CD4-positive, alpha-beta memory T cell (primary cell): Measurements from ENCODE around the gene TMEM184B. TPM values are rescaled to one million over a fixed set of nuclear protein-coding genes. Genes with fewer than 3 reads are reported as not detected.
A peak's percentile ranks its signal among the peaks of the same experiment; 100 is the strongest.

Experiments
- CTCF ChIA-PET: fragments of 350-600 bp; sonication (Branson Sonifier 250); formaldehyde crosslinking; loops from one replicate; lab custom pipeline; 2021; ENCODE audit warnings: inconsistent platforms; ENCODE audit not compliant: partially characterized antibody; lab: Charles Lee
- POLR2A ChIA-PET: fragments of 350-600 bp; sonication (Branson Sonifier 250); formaldehyde crosslinking; loops from one replicate; lab custom pipeline; 2021; ENCODE audit not compliant: partially characterized antibody; lab: Charles Lee
- DNase-seq, 5 donors: peaks; one replicate each; pipeline versions ENCODE4 v3.0.0 to v3.0.0-alpha.2; 2020 to 2022; ENCODE audit warnings: mixed read lengths in 1 of 5
- H3K27ac ChIP-seq: one replicate; pipeline ENCODE4 v1.7.0; 2013; ENCODE audit warnings: low read depth, low read length
- H3K27me3 ChIP-seq: 2 replicates; pipeline ENCODE4 v1.7.0; 2013; ENCODE audit warnings: mild to moderate bottlenecking, low read length, moderate library complexity; ENCODE audit not compliant: insufficient read depth
- H3K36me3 ChIP-seq: 2 replicates; pipeline ENCODE4 v1.7.0; 2013; ENCODE audit warnings: mild to moderate bottlenecking, low read length, moderate library complexity; ENCODE audit not compliant: insufficient read depth
- H3K4me1 ChIP-seq: 2 replicates; pipeline ENCODE4 v1.7.0; 2013; ENCODE audit warnings: mild to moderate bottlenecking, low read length, moderate library complexity; ENCODE audit not compliant: insufficient read depth
- H3K4me3 ChIP-seq, 2 donors: one replicate each; pipeline ENCODE4 v1.7.0; 2013; ENCODE audit warnings: low read length in 2 of 2, mild to moderate bottlenecking in 1 of 2
- H3K9me3 ChIP-seq, 2 donors: one replicate each; pipeline ENCODE4 v1.7.0; 2013; ENCODE audit warnings: low read length in 2 of 2, control low read depth in 1 of 2; ENCODE audit not compliant: control insufficient read depth in 1 of 2
- H3K27ac Mint-ChIP-seq, 7 donors: one replicate each; pipeline ENCODE4 v1.8.0; 2020 to 2021; ENCODE audit warnings: mixed read lengths in 7 of 7, mild to moderate bottlenecking in 6 of 7, inconsistent platforms in 3 of 7, moderate library complexity in 3 of 7
- H3K27me3 Mint-ChIP-seq, 2 donors: one replicate each; pipeline ENCODE4 v1.8.0; 2020 to 2021; ENCODE audit warnings: mixed read lengths in 2 of 2
- H3K36me3 Mint-ChIP-seq, 2 donors: one replicate each; pipeline ENCODE4 v1.8.0; 2020 to 2021; ENCODE audit warnings: mixed read lengths in 2 of 2, inconsistent platforms in 1 of 2, mild to moderate bottlenecking in 1 of 2
- H3K4me1 Mint-ChIP-seq, 4 donors: one replicate each; pipeline ENCODE4 v1.8.0; 2020 to 2021; ENCODE audit warnings: mixed read lengths in 4 of 4, mild to moderate bottlenecking in 1 of 4
- H3K4me3 Mint-ChIP-seq, 8 donors: one replicate each; pipeline ENCODE4 v1.8.0; 2020 to 2021; ENCODE audit warnings: mixed read lengths in 8 of 8, mild to moderate bottlenecking in 7 of 8, moderate library complexity in 6 of 8, inconsistent platforms in 3 of 8
- H3K9me3 Mint-ChIP-seq, 8 donors: one replicate each; pipeline ENCODE4 v1.8.0; 2020 to 2021; ENCODE audit warnings: mixed read lengths in 8 of 8, mild to moderate bottlenecking in 5 of 8, inconsistent platforms in 3 of 8, moderate library complexity in 1 of 8
- intact Hi-C: fragments of 100-400 bp; cut with micrococcal nuclease; formaldehyde crosslinking; loops from one replicate; pipeline ENCODE4 v1.15.1; 2023
- polyA plus RNA-seq, 2 donors: library from polyadenylated mRNA; unstranded; fragments of 300-500 nt; fragmentation: Illumina TruSeq; gene quantifications; one replicate each; pipeline ENCODE4 v1.2.3, GENCODE V29; 2021
- total RNA-seq, 2 experiments: library from RNA; stranded (reverse); gene quantifications; one replicate each; pipeline ENCODE4 v1.2.3, GENCODE V29; 2021

The TMEM184B gene
- total and polyA plus RNA-seq, 4 experiments from 2014 or later, result 9.0 to 36.6 (median 29.7) TPM

DNA sequence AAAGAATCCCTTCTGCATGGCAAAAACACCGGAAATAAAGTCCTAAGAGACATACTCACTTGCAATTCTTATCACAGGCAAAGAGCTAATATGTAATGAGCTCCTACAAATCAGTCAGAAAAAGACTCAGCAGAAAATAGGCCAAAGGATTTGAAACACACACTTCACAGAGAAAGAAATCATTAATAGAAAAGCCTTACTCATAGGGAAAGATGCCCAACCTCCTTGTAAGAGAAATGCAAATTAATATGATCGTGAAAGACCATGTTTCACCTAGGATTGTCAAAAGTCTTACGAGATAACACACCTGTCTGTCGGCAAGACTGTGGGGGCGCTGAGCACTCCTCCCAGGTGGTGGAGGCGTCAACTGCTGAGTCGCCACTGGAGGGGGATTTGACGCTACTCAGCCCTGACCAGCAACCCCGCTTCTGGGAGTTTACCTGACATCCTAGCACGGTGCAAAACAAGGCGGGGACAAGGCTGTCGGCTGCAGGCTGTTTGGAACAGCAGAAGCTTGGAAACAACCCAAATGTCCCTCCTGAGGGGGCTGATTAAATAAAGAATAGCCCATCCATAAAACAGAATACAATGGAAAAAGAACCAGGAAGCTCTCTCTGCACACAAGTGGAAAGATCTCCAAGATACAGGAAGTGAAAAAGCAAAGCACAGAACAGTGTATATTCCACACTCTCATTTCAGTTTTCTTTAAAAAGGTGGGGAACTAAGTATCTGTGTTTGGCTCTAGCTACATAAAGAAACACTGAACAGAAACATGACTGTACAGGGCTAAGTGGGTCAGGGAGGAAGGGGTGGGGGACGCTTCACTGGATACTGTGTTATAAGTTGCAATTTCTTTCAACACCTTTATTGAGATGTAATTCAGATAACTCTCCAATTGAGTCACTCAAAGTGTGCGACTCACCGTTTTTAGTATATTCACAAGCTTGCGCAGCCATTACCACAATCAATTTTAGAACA, 33.0 kb upstream of the TMEM184B start:
- ChIA-PET POLR2A (interaction anchor here (0.7 to 2.7 kb wide), 4 partner anchors 9 to 39 kb away, joined by 3 to 22 read pairs (median 4); no protein-coding TSS in a partner anchor), CTCF (interaction anchor here (1.1 to 2.2 kb wide), 4 partner anchors 9 to 48 kb away, joined by 3 to 6 read pairs (median 6); no protein-coding TSS in a partner anchor)
- Histone ChIP-seq H3K27me3 (no peaks in the 10 kb centered on the region), H3K27ac (peak overlapping the region; percentile 47), H3K36me3 (peaks cover 12% of the 10 kb centered on the region), H3K9me3 (no peaks in the 10 kb centered on the region), H3K4me3 (peak overlapping the region; percentile 6 to 12), H3K4me1 (peaks cover 19% of the 10 kb centered on the region)
- H3K27me3 Mint-ChIP-seq, result no peaks in the 10 kb centered on the region
- H3K4me3 Mint-ChIP-seq, result peak overlapping the region; percentile 55 to 85 (median 68)
- intact Hi-C loops, result no loop called here
- peaks cover 0 to 5% (median 0%) of the 10 kb centered on the region in 8 donors for H3K9me3 Mint-ChIP-seq
- H3K4me1 Mint-ChIP-seq, result peaks cover 21 to 45% (median 34%) of the 10 kb centered on the region in 4 donors
- H3K27ac Mint-ChIP-seq, result peak overlapping the region; percentile 51 to 92 (median 81)
- H3K36me3 Mint-ChIP-seq, result peaks cover 12 to 43% of the 10 kb centered on the region in 2 donors
- peak; percentile 29 to 70 (median 38) for DNase-seq

DNA sequence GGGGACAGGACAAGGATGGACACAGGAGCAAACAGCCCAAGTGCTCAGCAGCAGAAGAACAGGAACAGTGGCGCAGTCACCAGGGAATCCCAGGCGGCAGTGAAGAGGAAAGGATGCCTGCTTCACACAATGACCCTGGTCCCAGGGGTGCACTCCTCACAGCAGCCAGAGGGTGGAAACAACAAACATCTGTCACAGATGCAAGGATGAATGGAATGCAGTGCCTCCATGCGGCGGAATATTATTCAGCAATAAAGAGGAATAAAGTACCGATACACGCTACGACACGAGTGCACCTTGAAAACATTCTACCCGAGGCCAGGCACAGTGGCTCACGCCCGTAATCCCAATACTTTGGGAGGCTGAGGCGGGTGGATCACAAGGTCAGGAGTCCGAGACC, 31.7 kb upstream of the TMEM184B start:
- ChIA-PET POLR2A (interaction anchor here (2.7 kb wide), 1 partner anchor 10 kb away, joined by 22 read pairs; no protein-coding TSS in a partner anchor), CTCF (interaction anchor here (2.2 kb wide), 1 partner anchor 11 kb away, joined by 6 read pairs; no protein-coding TSS in a partner anchor)
- DNase-seq, result no peak
- Mint-ChIP-seq H3K4me1 (peaks cover 21 to 41% (median 29%) of the 10 kb centered on the region in 4 donors), H3K9me3 (peaks cover 0 to 6% (median 0%) of the 10 kb centered on the region in 8 donors), H3K36me3 (peaks cover 19 to 55% of the 10 kb centered on the region in 2 donors), H3K27me3 (no peaks in the 10 kb centered on the region), H3K27ac (peak overlapping the region in 2 of 7 donors; percentile 36 to 80), H3K4me3 (no peak overlapping the region)
- Histone ChIP-seq H3K27me3 (no peaks in the 10 kb centered on the region), H3K36me3 (peaks cover 25% of the 10 kb centered on the region), H3K27ac (no peak overlapping the region), H3K9me3 (no peaks in the 10 kb centered on the region), H3K4me1 (peaks cover 19% of the 10 kb centered on the region), H3K4me3 (no peak overlapping the region)
- intact Hi-C loops, result no loop called here

DNA sequence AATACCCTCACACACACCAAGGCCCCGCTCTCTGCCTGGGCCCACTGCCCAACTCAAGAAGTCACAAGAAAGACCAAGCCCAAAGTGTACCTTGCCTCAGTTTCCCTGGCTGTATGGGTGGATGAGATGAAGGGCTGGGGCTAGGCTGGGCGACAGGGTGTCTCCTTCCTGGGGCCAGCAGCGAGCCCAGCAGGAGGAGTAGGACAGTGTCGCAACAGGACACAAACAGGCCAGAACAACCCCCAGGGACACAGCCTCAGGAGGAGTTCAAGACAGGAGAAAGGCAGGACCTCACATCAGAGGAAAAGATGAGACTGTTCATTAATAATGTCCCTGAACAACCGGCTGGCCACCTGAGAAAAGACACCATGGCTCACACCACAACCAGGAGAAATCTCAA, 31.2 kb upstream of the TMEM184B start:
- Histone ChIP-seq H3K4me1 (peaks cover 19% of the 10 kb centered on the region), H3K36me3 (peaks cover 30% of the 10 kb centered on the region), H3K27ac (no peak overlapping the region), H3K4me3 (no peak overlapping the region), H3K27me3 (no peaks in the 10 kb centered on the region), H3K9me3 (no peaks in the 10 kb centered on the region)
- Mint-ChIP-seq H3K4me1 (peaks cover 19 to 37% (median 27%) of the 10 kb centered on the region in 4 donors), H3K27ac (peak overlapping the region in 2 of 7 donors; percentile 38 to 66), H3K36me3 (peaks cover 20 to 58% of the 10 kb centered on the region in 2 donors), H3K4me3 (no peak overlapping the region), H3K27me3 (no peaks in the 10 kb centered on the region), H3K9me3 (peaks cover 0 to 6% (median 0%) of the 10 kb centered on the region in 8 donors)
- CTCF ChIA-PET, result no interaction called here
- intact Hi-C loops, result no loop called here
- POLR2A ChIA-PET, result no interaction called here
- no peak for DNase-seq

DNA sequence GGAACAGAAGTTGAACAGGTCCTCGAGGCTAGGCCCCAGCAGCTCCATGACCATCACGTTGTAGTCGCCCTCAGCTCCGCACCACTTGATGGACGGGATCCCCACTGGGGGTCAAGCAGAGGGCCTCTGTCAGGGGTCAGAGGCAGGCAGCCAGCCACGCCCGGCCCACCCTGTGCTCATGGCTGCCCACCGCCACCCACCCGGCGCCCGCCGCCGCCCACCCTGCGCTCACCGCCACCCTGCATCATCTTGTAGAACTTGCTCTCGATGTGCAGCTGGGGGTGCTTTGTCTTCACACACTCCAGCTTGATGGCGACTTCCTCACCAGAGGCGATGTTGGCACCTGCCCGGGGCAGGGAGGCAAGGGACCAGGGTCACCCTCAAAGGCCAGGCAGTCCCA, 30.1 kb upstream of the TMEM184B start:
- Histone ChIP-seq H3K36me3 (peaks cover 38% of the 10 kb centered on the region), H3K27me3 (no peaks in the 10 kb centered on the region), H3K9me3 (no peaks in the 10 kb centered on the region), H3K4me1 (peaks cover 19% of the 10 kb centered on the region), H3K27ac (no peak overlapping the region), H3K4me3 (no peak overlapping the region)
- Mint-ChIP-seq H3K9me3 (peaks cover 0 to 6% (median 0%) of the 10 kb centered on the region in 8 donors), H3K27ac (peak overlapping the region in 1 of 7 donors; percentile 29), H3K4me3 (no peak overlapping the region), H3K36me3 (peaks cover 26 to 60% of the 10 kb centered on the region in 2 donors), H3K27me3 (no peaks in the 10 kb centered on the region), H3K4me1 (peaks cover 14 to 27% (median 21%) of the 10 kb centered on the region in 4 donors)
- POLR2A ChIA-PET, result interaction anchor here (0.6 kb wide), 2 partner anchors 200 to 1023 kb away, joined by 3 read pairs; no protein-coding TSS in a partner anchor
- CTCF ChIA-PET, result no interaction called here
- intact Hi-C loops, result no loop called here
- no peak for DNase-seq

DNA sequence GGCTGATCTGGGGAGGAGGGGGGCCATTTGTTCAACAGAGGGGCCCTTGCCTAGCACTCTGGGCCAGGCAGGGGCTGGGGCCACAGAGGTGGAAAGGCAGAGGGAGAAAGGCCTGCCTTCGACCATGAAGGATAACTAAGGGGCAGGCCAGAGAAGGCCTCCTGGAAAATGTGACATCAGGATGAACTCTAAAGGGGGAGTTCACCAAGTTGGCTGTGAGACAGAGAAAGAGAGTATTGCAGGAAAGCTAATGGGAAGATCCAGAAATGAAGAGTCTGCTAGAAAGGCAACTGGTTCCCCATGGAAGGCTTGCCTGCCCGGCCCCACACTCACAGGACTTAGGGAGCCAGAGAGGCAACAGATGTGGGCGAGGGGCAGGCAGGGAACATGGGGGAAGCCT, 28.1 kb upstream of the TMEM184B start:
- ChIA-PET CTCF (no interaction called here), POLR2A (interaction anchor here (0.9 kb wide), 1 partner anchor 27 kb away, joined by 3 read pairs; no protein-coding TSS in a partner anchor)
- intact Hi-C loops, result no loop called here
- Mint-ChIP-seq H3K27ac (no peak overlapping the region), H3K9me3 (peaks cover 0 to 4% (median 0%) of the 10 kb centered on the region in 8 donors), H3K4me1 (peaks cover 6 to 14% (median 12%) of the 10 kb centered on the region in 4 donors), H3K36me3 (peaks cover 34 to 71% of the 10 kb centered on the region in 2 donors), H3K4me3 (no peak overlapping the region), H3K27me3 (no peaks in the 10 kb centered on the region)
- H3K36me3 ChIP-seq, result peaks cover 55% of the 10 kb centered on the region
- no peak for DNase-seq
- H3K4me3 ChIP-seq, result no peak overlapping the region
- H3K27me3 ChIP-seq, result no peaks in the 10 kb centered on the region
- no peaks in the 10 kb centered on the region for H3K9me3 ChIP-seq
- no peak overlapping the region for H3K27ac ChIP-seq
- peaks cover 10% of the 10 kb centered on the region for H3K4me1 ChIP-seq

DNA sequence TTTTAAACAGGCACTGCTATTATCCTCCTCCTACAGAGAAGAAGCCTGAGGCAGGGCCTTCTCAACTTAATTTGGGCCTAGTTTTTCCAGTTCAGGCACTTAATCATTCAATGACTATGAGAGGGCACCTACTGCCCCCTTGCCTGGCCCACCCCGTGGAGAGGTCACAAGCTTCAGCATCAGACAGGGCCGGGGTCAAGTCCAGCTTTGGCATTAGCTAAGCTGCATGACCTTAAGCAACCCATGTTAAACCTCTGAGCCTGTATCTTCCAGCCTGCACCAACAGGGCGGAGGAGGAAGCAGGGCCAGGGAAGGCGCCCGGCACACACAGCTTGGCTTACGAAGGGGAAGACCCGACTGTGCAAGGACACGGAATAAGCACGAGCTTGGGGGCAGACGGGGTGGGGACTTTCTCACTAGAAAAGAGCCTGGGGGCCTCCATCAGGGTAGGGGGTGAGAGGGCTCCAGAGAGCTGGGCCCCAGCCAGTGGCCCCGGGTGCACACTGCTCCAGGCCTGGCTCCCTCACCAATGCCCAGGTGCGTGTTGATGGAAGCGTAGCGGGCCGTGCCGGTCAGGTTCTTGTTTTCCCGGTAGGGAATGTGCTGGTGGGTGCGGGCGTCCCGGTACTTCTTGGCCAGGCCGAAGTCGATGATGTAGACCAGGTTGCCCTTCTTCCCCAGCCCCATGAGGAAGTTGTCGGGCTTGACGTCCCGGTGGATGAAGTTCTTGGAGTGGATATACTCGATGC, 27.6 kb upstream of the TMEM184B start:
- H3K27me3 ChIP-seq, result no peaks in the 10 kb centered on the region
- POLR2A ChIA-PET, result interaction anchor here (0.9 kb wide), 1 partner anchor 26 kb away, joined by 3 read pairs; no protein-coding TSS in a partner anchor
- no peaks in the 10 kb centered on the region for H3K27me3 Mint-ChIP-seq
- no peak for DNase-seq
- H3K27ac ChIP-seq, result no peak overlapping the region
- H3K36me3 ChIP-seq, result peaks cover 58% of the 10 kb centered on the region
- CTCF ChIA-PET, result interaction anchor here (1.7 kb wide), 1 partner anchor 271 kb away, joined by 4 read pairs; no protein-coding TSS in a partner anchor
- no peaks in the 10 kb centered on the region for H3K9me3 ChIP-seq
- peak overlapping the region in 1 of 7 donors; percentile 41 for H3K27ac Mint-ChIP-seq
- no peak overlapping the region for H3K4me3 ChIP-seq
- H3K4me1 Mint-ChIP-seq, result peaks cover 1 to 8% (median 6%) of the 10 kb centered on the region in 4 donors
- intact Hi-C loops, result no loop called here
- no peak overlapping the region for H3K4me3 Mint-ChIP-seq
- peaks cover 0 to 4% (median 0%) of the 10 kb centered on the region in 8 donors for H3K9me3 Mint-ChIP-seq
- peaks cover 4% of the 10 kb centered on the region for H3K4me1 ChIP-seq
- peaks cover 34 to 73% of the 10 kb centered on the region in 2 donors for H3K36me3 Mint-ChIP-seq
